Measurements from ENCODE around the gene ALG6.
A peak's percentile ranks its signal among the peaks of the same experiment; 100 is the strongest.

ALG6 gene

GRCh38 chr1:63367215-63368103, at the start of gene ALG6:
Gene ALG6, plus strand, starts transcription at chr1:63367627. Its CDS starts 3,351 bp downstream, at chr1:63370978.
- DNase-seq (ENCODE audit: low read depth) = peak; percentile 90

GRCh38 chr1:63317817-63318152, 49.6 kb upstream of the ALG6 start:
- no peak for DNase-seq (ENCODE audit: low read depth)

DNA sequence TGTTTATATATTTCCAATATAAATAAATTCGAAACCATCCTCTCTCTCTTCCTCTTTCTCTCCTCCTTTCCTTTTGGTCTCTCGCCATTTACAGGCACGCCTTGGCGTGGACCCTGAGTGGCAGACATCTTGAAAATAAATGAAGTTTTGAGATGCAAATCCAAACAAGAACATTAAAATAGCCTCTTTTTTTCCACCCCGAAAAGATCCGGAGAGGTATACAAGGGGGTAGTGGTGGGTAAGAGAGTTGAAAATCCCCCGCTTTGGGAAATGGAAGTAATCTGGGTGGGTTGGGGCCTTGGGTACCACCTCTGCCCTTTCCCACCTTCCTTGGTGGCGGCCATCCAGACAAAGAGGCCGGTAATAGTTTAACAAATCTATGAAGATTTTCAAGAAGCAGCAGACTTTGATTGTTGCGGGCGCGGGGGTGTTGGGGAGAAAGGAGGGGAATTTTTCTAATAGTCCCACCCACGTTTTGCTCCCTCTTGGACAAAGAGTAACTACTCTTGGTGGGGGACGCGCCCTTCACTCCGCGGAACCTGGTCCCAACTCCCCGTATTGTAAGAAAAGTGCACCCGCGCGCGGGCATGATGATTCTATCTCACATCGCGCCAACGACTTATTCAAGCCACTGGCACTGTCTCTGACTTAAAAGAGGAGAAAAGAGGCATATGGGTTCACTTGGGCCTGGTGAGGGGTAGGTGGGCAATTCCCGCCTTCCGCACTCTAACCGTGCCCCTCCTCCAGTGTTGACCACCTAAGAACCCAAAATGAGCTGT, 49.0 kb upstream of the ALG6 start:
- no peak for DNase-seq (ENCODE audit: low read depth)

DNA sequence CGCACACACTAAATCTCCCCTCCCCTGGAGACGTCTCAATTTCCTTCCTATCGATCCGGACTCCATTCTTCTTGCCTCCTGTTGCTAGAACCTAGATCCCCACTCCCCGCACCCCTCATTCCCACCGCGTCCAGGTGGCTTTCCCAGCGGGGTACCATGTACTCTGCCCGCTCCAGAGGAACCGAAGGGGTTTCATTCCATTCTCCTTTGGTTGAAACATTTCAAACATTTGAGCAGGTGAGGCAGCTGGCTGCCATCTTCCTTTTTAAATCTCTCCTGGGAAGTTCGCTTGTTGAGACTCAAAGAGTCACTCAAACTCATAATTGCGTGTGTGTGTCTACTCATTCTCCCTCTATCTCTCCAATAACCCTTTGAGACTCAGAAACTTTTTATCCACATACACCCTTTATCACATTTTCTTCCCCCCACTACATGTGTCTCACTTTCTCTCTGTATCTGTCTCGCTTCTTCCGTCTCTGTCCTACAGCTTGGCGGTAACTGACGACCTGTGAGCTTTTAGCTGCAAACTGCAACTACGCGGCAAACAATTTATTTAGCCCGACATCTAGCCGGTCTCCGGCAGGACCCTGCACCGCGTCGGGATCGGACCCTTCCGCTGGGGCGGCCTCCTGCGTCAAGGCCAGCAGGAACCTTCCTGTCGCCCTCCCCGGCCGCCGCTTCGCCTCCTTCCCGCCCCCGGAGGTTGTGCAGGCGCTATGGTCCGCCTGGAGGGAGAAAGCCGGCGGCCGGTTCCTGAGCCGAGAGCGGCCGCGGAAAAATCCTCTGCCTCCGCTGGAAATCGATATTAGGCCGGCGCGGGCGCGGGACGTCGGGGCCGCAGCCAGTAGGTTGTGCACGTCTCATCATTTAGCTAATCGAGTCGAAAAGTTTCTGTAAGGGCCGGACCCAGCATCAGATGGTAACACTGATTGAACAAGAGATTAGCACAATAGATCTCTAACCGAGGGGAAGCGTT, 48.1 kb upstream of the ALG6 start:
- DNase-seq (ENCODE audit: low read depth) = no peak

DNA sequence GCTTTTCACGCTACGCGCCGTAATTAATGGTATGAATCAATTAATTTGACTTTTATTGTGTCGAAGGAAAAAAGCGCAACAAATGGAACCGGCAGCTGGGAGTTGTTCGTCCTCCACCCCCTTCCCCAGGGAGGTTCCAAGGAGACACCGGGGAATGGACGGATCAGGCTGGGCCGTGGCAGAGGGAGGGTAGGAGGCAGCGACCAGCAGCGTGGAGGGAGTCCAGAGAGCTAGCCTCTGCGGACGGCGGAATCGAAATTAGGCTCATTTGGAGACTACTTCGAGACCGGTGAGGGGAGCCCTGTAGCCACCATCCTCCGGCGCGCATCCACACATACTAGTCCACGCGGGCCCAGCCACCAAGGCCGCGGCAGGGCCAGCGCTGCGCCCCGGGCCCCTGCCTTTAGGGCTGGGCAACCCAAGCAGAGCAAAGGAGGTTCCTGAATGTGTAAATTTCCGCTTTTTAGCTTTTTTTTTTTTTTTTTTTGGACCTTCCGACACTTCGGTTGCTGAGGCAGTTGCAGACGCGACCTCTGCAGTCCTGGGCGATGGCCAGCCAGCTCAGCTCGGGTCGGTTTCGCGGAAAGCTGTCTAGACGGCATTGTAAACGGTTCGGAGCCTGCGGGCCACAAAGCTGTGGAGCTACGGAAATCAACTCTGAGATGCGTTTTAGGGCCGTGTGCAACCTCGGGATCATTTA, 47.3 kb upstream of the ALG6 start:
- no peak for DNase-seq (ENCODE audit: low read depth)

GRCh38 chr1:63321066-63321784, 46.2 kb upstream of the ALG6 start:
- no peak for DNase-seq (ENCODE audit: low read depth)

DNA sequence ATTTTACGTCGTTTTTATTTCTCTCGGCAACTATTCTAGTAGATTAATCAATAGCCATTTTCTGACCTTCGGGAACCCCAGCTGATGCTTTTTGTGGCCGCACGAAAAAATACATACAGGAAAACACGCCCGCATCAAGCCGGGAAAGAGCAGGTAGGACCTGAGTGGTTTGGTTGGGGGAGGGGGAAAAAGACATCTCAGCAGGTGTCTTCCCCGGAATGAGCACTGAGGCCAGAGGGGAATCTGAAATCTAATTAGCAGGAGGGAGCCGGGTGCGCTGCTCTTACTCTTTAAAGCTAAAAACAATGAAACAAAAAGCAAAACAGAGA, 45.7 kb upstream of the ALG6 start:
- no peak for DNase-seq (ENCODE audit: low read depth)

- no peak for DNase-seq (ENCODE audit: low read depth)
These were observed 45.1 kb upstream of the ALG6 start, which contains the start of gene FOXD3 for GRCh38 chr1:63322114-63322943. Gene FOXD3, plus strand, starts transcription at chr1:63322567. Its CDS starts 492 bp downstream, at chr1:63323059.

DNA sequence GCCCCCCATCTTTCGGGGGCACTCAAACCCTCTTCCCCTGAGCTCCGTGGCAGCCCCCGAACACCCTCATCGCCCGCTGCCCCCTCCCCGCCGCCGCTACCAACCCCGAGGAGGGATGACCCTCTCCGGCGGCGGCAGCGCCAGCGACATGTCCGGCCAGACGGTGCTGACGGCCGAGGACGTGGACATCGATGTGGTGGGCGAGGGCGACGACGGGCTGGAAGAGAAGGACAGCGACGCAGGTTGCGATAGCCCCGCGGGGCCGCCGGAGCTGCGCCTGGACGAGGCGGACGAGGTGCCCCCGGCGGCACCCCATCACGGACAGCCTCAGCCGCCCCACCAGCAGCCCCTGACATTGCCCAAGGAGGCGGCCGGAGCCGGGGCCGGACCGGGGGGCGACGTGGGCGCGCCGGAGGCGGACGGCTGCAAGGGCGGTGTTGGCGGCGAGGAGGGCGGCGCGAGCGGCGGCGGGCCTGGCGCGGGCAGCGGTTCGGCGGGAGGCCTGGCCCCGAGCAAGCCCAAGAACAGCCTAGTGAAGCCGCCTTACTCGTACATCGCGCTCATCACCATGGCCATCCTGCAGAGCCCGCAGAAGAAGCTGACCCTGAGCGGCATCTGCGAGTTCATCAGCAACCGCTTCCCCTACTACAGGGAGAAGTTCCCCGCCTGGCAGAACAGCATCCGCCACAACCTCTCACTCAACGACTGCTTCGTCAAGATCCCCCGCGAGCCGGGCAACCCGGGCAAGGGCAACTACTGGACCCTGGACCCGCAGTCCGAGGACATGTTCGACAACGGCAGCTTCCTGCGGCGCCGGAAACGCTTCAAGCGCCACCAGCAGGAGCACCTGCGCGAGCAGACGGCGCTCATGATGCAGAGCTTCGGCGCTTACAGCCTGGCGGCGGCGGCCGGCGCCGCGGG, 44.2 kb upstream of the ALG6 start:
- DNase-seq (ENCODE audit: low read depth) = no peak

- no peak for DNase-seq (ENCODE audit: low read depth)
These were observed 43.3 kb upstream of the ALG6 start for GRCh38 chr1:63323865-63324778.

DNA sequence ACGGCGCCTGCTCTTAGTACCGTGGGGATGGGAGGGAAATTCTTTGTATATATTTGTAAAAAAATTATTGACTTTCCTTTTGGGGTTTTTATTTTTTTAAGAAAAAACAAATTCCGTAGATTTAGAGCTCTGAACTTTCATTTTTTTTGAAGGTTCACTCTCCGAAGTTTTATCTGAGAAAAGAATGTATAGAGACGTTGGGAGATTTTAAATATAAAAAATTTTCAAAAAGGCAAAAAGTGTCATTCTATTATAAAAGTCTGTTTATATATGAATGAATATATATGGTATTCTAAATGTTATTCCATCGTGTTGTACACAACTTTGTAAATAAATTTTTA, 42.7 kb upstream of the ALG6 start:
- DNase-seq (ENCODE audit: low read depth) = no peak

- DNase-seq (ENCODE audit: low read depth) = no peak
These were observed 42.0 kb upstream of the ALG6 start for GRCh38 chr1:63325279-63325985.

DNA sequence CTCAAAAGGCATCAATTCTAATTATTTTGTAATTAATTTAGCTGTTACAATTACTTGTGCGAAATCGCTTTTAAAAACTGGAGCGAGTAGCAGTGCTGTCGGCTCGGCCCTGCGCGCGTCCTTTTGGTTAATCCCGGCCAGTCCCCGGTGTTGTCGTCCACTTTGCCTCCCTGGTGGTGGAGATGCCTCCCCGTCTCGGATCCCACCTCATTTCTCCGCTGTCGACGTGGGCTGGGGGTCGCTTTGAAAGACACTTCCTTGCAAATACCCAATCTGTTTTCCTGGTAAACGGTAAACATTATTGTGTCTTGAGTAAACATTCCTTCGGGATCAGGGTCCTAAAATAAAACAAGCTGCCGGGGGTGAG, 41.3 kb upstream of the ALG6 start:
- no peak for DNase-seq (ENCODE audit: low read depth)

GRCh38 chr1:63326473-63327380, 40.7 kb upstream of the ALG6 start:
- DNase-seq (ENCODE audit: low read depth) = no peak

GRCh38 chr1:63327417-63328054, 39.9 kb upstream of the ALG6 start:
- DNase-seq (ENCODE audit: low read depth) = no peak

GRCh38 chr1:63328122-63328521, 39.3 kb upstream of the ALG6 start:
- DNase-seq (ENCODE audit: low read depth) = no peak
